ENCODE measurements around the gene TAS2R39. TPM values are rescaled to one million over a fixed set of nuclear protein-coding genes. Genes with fewer than 3 reads are reported as not detected.
"Not testable (repeated sequence)": the region's sequence is repeated elsewhere in the genome, so short reads cannot be mapped to it uniquely, and the experiment has no call there.

The TAS2R39 gene
- total and polyA plus RNA-seq, 5 experiments from 2014 or later = not detected

DNA sequence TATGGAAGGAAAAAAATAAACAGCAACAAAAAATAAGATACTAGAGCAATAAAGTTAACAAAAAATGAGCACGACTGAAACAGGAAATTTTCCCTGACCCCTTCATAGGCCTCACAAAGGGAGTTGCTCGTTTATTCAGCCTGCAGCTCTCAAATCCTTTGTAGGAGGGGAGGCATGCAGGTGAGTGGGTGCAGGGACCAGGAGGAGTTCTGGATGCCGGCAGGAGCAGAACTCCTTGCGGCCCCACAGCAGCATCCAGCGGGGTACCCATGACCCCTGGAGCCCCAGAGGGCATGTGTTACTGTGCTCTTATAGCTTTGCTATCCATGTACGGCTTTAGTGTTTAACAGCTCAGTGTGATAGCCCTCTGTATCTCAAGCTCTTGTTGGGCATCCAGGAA lies 5.8 kb downstream of the TAS2R39 start:
- Mint-ChIP-seq H3K27me3 (peaks cover 7 to 26% (median 9%) of the 10 kb centered on the region in 5 donors), H3K4me3 (no peak overlapping the region), H3K4me1 (no peaks in the 10 kb centered on the region), H3K9me3 (peaks cover 0 to 1% (median 0%) of the 10 kb centered on the region in 9 donors), H3K36me3 (no peaks in the 10 kb centered on the region), H3K27ac (no peak overlapping the region)
- no peak for DNase-seq
- POLR2A ChIA-PET = no interaction called here
- ATAC-seq = no peak

DNA sequence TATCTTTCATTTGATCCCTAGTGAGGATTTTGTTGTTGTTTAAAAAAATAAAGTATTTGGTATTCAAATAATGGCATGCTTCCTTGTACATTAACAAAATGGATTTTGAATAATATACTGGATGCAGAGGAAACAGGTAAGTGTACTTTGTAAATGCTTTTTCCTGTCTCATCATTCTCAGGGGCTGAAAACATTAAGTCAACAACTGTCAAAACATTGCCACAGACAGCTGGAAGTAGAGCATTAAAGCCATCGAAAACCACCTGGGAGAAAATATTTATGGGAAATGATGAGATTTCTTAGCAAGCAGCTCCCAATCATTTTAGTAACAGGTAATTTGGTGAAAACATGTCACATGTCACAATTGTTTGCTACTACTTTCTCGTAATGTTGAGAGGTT lies 10.7 kb downstream of the TAS2R39 start:
- ATAC-seq = no peak
- DNase-seq = no peak
- Mint-ChIP-seq H3K27ac (no peak overlapping the region), H3K9me3 (no peaks in the 10 kb centered on the region), H3K36me3 (peaks cover 0 to 3% (median 0%) of the 10 kb centered on the region in 3 donors), H3K4me1 (no peaks in the 10 kb centered on the region), H3K4me3 (no peak overlapping the region), H3K27me3 (peaks cover 0 to 8% (median 3%) of the 10 kb centered on the region in 5 donors)
- POLR2A ChIA-PET = no interaction called here

DNA sequence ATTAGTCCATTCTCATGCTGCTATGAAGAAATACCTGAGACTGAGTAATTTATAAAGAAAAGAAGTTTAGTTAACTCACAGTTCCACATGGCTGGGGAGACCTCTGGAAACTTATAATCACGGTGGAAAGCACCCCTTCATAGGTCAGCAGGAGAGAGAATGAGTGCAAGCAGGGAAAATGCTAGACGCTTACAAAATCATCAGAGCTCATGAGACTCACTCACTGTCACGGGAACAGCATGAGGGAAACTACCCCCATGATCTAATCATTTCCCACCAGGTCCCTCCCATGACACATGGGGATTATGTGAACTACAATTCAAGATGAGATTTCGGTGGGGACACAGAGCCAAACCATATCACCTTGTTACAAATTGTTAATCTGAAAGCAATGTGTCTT lies 15.8 kb downstream of the TAS2R39 start:
- Mint-ChIP-seq H3K9me3 (no peaks in the 10 kb centered on the region), H3K4me3 (no peak overlapping the region), H3K27ac (no peak overlapping the region), H3K27me3 (peaks cover 4 to 27% (median 13%) of the 10 kb centered on the region in 5 donors), H3K36me3 (peaks cover 0 to 3% (median 0%) of the 10 kb centered on the region in 3 donors), H3K4me1 (peaks cover 0 to 2% (median 0%) of the 10 kb centered on the region in 4 donors)
- DNase-seq (no peak), ATAC-seq (no peak)
- POLR2A ChIA-PET = no interaction called here

DNA sequence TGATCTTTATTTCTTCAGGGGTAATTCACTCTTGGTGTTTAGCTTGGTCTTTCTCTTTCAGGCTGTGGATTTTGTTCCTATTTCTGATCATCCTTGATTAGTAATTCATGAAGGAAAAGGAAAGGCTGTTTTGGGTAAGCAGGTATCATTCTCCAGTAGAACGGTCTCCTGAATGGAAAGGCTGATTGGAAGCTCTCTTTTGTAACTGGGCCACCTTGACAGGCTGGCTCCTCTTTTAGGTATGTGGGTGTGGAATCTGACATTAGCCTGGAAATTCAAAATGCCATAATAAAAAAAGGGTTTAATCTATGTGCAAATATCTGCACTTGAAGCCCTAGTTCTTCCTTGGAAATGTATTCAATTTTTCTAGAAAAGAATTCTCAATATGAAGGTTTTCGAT lies 18.9 kb downstream of the TAS2R39 start:
- no peaks in the 10 kb centered on the region for H3K9me3 Mint-ChIP-seq
- no peak overlapping the region for H3K27ac Mint-ChIP-seq
- POLR2A ChIA-PET = interaction anchor here (0.5 kb wide), 1 partner anchor 135 kb away, joined by 4 read pairs; no protein-coding TSS in a partner anchor
- DNase-seq = no peak
- peaks cover 10 to 23% (median 21%) of the 10 kb centered on the region in 4 donors for H3K4me1 Mint-ChIP-seq
- H3K27me3 Mint-ChIP-seq = peaks cover 4 to 27% (median 13%) of the 10 kb centered on the region in 5 donors
- ATAC-seq = no peak
- H3K36me3 Mint-ChIP-seq = peaks cover 0 to 3% (median 0%) of the 10 kb centered on the region in 3 donors
- H3K4me3 Mint-ChIP-seq = no peak overlapping the region

DNA sequence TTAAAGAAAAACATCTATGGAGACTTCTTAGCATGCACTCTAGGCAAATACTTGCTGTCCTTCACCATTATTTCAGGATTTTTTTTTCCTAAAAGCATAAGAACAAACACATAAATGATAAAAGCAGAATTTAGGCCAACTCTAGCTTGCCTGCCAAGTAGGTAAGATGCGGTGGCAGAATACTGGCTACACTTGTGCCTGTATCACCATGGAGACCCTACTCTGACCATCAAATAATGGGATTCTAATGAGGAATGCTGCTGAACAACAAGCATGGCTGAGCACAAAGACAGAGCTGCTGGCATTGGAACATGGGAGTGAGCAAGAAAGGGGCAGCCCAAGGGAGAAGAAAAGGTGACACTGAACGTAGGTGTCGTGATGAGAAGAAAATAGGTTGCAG lies 20.2 kb downstream of the TAS2R39 start:
- POLR2A ChIA-PET = no interaction called here
- Mint-ChIP-seq H3K36me3 (peaks cover 0 to 3% (median 0%) of the 10 kb centered on the region in 3 donors), H3K4me1 (peaks cover 10 to 23% (median 21%) of the 10 kb centered on the region in 4 donors), H3K9me3 (no peaks in the 10 kb centered on the region), H3K27ac (peak overlapping the region in 1 of 10 donors; percentile 12), H3K4me3 (no peak overlapping the region), H3K27me3 (peaks cover 2 to 27% (median 13%) of the 10 kb centered on the region in 5 donors)
- DNase-seq = no peak
- ATAC-seq = no peak

DNA sequence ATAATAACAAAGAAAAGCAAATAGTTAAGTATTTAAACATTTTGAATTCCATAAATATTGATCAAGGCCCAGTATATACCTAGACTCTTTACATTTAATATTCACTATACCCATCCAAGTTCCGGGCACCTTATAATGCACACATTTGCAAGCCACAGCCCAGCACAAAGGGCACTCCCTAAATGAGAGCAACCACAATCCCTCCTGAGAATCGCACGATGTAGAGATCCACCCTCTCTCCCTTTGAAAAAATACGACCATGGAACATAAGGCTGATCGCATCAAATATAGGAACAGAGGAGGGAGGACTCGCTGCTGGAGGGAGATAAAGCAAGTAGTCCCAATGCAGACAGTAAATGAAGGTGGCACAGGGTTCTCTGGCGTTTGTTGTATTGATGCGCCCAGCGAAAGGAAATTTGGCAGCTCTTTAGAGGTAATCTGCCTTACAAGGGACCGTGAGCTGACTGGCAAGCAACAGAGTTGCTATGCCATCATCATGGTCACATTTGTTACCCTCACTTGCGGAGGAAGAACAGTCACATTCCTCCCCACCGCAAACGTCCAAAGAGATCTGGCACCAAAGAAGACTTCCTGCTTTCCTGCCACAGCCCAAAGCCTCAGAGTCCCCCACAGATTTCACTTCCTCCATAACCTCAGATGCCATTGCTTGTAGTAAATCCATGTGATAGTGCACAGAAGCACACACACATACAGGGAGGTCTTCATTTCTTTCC lies 22.5 kb downstream of the TAS2R39 start:
- Mint-ChIP-seq H3K9me3 (no peaks in the 10 kb centered on the region), H3K27me3 (peaks cover 2 to 26% (median 6%) of the 10 kb centered on the region in 5 donors), H3K36me3 (no peaks in the 10 kb centered on the region), H3K4me1 (peaks cover 10 to 23% (median 21%) of the 10 kb centered on the region in 4 donors), H3K4me3 (peak overlapping the region; percentile 13 to 78 (median 50)), H3K27ac (peak overlapping the region in 7 of 10 donors; percentile 11 to 63 (median 41))
- DNase-seq (peak in 6 of 10 donors; percentile 8 to 48 (median 32)), ATAC-seq (peak; percentile 66 to 84)
- POLR2A ChIA-PET = no interaction called here

DNA sequence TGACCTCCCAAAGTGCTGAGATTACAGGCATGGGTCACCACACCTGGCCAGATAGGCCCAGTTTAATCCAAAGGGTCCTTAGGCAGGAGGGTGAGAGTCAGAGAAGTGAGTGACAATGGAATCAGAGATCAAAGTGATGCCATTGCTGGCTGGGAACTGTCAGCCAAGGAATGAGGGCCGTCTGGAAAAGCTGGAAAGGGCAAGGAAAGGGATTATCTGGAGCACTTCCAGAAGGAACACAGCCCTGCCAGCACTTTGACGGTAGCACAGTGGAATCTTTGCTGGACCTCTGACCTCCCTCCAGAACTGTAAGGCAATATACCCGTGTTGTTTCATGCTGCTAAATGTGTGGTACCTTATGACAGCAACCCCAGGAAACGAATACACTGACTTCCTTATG lies 27.3 kb downstream of the TAS2R39 start:
- POLR2A ChIA-PET = no interaction called here
- Mint-ChIP-seq H3K4me3 (no peak overlapping the region), H3K9me3 (no peaks in the 10 kb centered on the region), H3K27ac (no peak overlapping the region), H3K36me3 (no peaks in the 10 kb centered on the region), H3K27me3 (no peaks in the 10 kb centered on the region), H3K4me1 (peaks cover 7 to 13% (median 9%) of the 10 kb centered on the region in 4 donors)
- DNase-seq (no peak), ATAC-seq (no peak)

DNA sequence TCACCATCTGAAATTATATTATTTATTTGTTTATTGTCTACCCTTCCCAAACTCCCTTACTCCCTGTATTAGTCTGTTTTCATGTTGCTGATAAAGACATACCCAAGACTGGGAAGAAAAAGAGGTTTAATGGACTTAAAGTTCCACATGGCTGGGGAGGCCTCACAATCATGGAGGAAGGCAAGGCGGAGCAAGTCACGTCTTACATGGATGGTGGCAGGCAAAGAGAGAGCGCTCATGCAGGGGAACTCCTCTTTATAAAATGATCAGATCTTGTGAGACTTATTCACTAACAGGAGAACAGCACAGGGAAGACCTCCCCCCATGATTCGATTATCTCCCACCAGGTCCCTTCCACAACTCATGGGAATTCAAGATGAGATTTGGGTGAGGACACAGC lies 30.3 kb downstream of the TAS2R39 start:
- not testable (repeated sequence) for ATAC-seq, H3K36me3 Mint-ChIP-seq, DNase-seq, H3K4me1 Mint-ChIP-seq, H3K9me3 Mint-ChIP-seq, H3K27me3 Mint-ChIP-seq, H3K4me3 Mint-ChIP-seq
- POLR2A ChIA-PET = interaction anchor here (0.7 kb wide), 1 partner anchor 200 kb away, joined by 3 read pairs; no protein-coding TSS in a partner anchor
- H3K27ac Mint-ChIP-seq = peak overlapping the region in 2 of 10 donors; percentile 21 to 22

DNA sequence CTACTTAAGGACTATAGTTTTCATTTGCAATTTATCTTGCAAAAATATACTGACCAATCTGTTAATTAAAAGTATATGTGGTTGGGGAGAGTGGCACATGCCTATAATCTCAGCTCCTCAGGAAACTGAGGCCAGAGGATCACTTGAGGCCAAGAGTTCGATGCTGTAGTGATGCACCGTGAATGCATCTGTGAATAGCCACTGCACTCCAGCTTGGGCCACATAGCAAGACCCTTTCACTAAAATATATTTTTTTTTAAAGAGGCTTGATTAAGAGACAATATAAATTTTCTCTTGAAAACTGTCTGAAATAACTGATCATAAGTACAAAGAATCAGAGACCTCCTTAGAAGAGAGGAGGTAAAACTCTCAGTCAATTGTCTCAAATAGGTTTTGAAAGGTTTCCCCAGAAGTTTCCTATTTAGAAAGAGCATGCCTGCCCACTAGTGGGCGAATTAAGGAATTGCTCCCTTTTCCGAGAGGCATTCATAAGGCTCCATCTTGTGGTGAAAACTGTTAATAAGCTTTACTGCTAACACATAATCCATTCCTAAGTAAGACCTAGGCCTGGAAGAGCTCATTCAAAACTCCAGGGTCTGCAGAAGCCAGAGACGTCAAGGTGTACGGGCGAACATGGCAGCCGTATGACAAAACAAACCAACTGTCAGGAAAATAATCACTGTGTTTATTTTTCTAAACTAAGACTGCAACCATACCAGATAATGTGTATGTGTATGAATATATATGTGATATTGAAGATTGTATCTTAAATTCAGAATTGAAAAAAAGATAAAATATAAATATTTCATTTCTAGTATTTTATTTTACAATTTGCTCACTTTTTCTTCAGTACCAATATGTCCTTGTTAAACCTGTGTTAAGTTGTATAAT lies 31.8 kb downstream of the TAS2R39 start:
- ATAC-seq (peak; percentile 83 to 92), DNase-seq (peak; percentile 37 to 82 (median 65))
- no peak overlapping the region for H3K4me3 Mint-ChIP-seq
- no peaks in the 10 kb centered on the region for H3K9me3 Mint-ChIP-seq
- H3K27ac Mint-ChIP-seq = no peak overlapping the region
- POLR2A ChIA-PET = no interaction called here
- H3K27me3 Mint-ChIP-seq = peaks cover 0 to 6% (median 3%) of the 10 kb centered on the region in 5 donors
- peaks cover 0 to 2% (median 0%) of the 10 kb centered on the region in 4 donors for H3K4me1 Mint-ChIP-seq
- no peaks in the 10 kb centered on the region for H3K36me3 Mint-ChIP-seq

DNA sequence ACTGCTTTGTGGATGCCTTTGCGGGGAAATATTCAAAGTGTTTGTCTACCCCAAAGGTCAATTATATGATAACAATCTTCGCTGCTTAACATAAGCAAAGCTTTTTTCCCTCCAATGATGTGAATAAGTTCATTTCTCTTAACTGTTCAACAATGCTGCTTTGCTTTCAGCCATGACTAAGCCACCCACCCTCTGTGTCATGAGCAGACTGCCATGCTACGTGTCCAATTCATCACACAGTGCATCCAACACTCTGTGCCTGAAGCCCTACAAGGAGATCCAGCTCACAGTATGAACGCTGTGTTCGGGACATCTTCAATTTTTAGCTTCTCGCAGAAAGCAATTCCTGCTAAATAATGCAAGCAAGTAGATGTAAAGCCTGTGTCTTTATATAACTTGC lies 32.9 kb downstream of the TAS2R39 start:
- Mint-ChIP-seq H3K4me3 (no peak overlapping the region), H3K36me3 (no peaks in the 10 kb centered on the region), H3K27ac (no peak overlapping the region), H3K9me3 (no peaks in the 10 kb centered on the region), H3K4me1 (peaks cover 0 to 2% (median 0%) of the 10 kb centered on the region in 4 donors), H3K27me3 (peaks cover 0 to 6% (median 3%) of the 10 kb centered on the region in 5 donors)
- ATAC-seq (no peak), DNase-seq (no peak)
- POLR2A ChIA-PET = no interaction called here

DNA sequence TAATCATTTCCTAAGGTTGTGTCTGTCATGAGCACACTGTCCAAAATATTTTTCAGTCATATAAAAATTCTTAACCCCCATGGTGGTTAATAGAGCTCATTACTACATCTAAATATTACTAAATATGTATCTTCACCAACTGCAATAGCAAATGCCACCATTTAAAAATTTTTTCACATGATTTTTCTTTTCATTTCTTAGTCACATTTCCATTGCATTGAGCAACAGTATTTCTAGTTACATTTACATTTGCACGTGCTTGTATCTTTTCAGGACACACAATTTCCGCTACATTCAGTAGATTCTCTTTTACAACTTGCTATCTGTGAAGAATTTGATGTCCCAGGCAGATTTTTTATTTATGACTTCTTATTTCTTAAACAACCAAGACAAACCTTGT lies 33.5 kb downstream of the TAS2R39 start:
- H3K27ac Mint-ChIP-seq = no peak overlapping the region
- no peaks in the 10 kb centered on the region for H3K36me3 Mint-ChIP-seq
- ATAC-seq = no peak
- no peak overlapping the region for H3K4me3 Mint-ChIP-seq
- H3K9me3 Mint-ChIP-seq = no peaks in the 10 kb centered on the region
- peaks cover 0 to 6% (median 3%) of the 10 kb centered on the region in 5 donors for H3K27me3 Mint-ChIP-seq
- POLR2A ChIA-PET = no interaction called here
- no peak for DNase-seq
- peaks cover 0 to 2% (median 0%) of the 10 kb centered on the region in 4 donors for H3K4me1 Mint-ChIP-seq

DNA sequence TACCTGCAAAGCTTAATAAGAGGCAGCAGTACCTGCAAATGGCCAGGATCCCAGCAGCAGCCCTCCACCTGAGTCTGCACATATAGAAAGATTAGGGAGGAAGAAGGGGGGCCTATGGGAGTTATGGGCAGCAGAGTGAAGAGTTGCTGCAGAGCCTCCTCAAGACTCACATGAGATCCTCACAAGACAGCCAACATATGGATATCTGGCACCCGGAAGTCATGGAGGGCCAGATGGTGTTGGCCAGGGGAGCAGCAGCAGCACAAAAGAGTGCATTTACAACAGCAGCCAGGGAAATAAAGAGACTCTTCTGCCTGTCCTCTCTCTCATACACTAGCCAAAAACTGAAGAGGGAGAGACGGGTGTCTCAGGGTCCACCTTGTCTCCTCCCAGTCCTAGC lies 34.6 kb downstream of the TAS2R39 start:
- no peaks in the 10 kb centered on the region for H3K36me3 Mint-ChIP-seq
- peaks cover 0 to 2% (median 0%) of the 10 kb centered on the region in 4 donors for H3K4me1 Mint-ChIP-seq
- ATAC-seq (no peak), DNase-seq (no peak)
- no peak overlapping the region for H3K27ac Mint-ChIP-seq
- no peaks in the 10 kb centered on the region for H3K9me3 Mint-ChIP-seq
- no peak overlapping the region for H3K4me3 Mint-ChIP-seq
- POLR2A ChIA-PET = no interaction called here
- H3K27me3 Mint-ChIP-seq = peaks cover 4 to 16% (median 7%) of the 10 kb centered on the region in 5 donors

DNA sequence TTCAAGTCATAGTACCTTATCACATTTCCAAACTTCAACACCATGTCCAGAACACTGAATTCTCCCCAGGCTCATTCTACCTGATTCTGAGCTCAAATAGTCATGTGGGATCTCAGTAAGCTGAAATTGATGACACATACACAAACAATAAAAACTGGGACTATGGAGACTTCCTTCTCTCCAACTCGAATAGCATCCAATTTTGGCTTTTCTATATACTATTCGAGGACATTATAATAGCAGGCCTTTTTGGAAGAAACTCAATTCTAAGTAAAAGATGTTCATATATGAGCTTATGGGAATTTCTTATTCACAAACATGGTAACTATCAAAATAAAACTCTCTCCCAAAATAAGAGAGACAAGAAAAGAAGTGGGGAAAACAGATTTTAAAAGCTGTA lies 38.1 kb downstream of the TAS2R39 start:
- no peaks in the 10 kb centered on the region for H3K9me3 Mint-ChIP-seq
- peaks cover 0 to 2% (median 0%) of the 10 kb centered on the region in 4 donors for H3K4me1 Mint-ChIP-seq
- no peak overlapping the region for H3K27ac Mint-ChIP-seq
- POLR2A ChIA-PET = interaction anchor here (0.6 to 0.8 kb wide), 3 partner anchors 74 to 366 kb away, joined by 4 to 7 read pairs (median 4); no protein-coding TSS in a partner anchor
- peaks cover 5 to 19% (median 11%) of the 10 kb centered on the region in 5 donors for H3K27me3 Mint-ChIP-seq
- no peak overlapping the region for H3K4me3 Mint-ChIP-seq
- H3K36me3 Mint-ChIP-seq = no peaks in the 10 kb centered on the region
- DNase-seq (no peak), ATAC-seq (no peak)

All from naive thymus-derived CD8-positive, alpha-beta T cell (primary cell).